ENCODE measurements around the gene BTBD19.

Gene BTBD19

DNA sequence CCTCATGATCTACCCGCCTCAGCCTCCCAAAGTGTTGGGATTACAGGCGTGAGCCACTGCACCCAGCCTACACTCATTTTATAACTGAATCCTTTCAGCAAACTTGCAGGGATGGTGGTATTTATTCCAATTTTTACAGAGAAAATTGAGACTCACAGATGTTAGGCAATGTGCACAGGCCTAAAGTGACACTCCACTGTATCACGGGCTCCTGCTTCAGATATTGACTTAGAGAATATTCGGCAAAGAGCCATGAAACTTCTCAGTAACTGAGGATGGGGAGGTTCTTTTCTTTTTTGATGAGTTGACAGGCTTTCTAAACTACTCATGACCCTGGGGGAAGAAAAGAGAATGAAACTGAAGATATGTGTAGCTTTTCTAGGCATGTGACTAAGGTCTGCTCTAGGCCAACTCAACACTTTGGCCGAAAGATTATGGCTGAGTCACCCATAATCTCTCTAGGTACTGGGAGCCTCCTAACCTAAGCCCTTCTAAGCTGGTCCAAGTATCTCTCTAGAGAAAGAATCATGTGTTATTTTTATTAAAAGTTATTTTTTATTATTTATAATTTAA lies 54.6 kb downstream of the BTBD19 start:
- no peak for DNase-seq
